Lower lobe of right lung (tissue), 2 donors: ENCODE results near the gene LIMA1. TPM values are rescaled to one million over a fixed set of nuclear protein-coding genes. Genes with fewer than 3 reads are reported as not detected.

ENCODE experiments used
- ATAC-seq, 2 donors: fragments of 200-7000 bp; cut with Tn5 transposase; one replicate each; pipeline ENCODE4 v1.9.1; 2020 to 2022; ENCODE audit warnings: mild to moderate bottlenecking in 2 of 2, moderate library complexity in 2 of 2
- DNase-seq: peaks from one replicate; pipeline ENCODE4 v3.0.0-alpha.2; 2020
- H3K27ac ChIP-seq: fragments of 200-600 bp; one replicate; pipeline ENCODE4 v1.8.0; 2022
- H3K27me3 ChIP-seq: fragments of 200-600 bp; one replicate; pipeline ENCODE4 v1.8.0; 2022; ENCODE audit warnings: low read depth
- H3K36me3 ChIP-seq: fragments of 200-600 bp; one replicate; pipeline ENCODE4 v1.8.0; 2022; ENCODE audit warnings: mild to moderate bottlenecking
- H3K4me1 ChIP-seq: fragments of 200-600 bp; one replicate; pipeline ENCODE4 v1.8.0; 2022
- H3K4me3 ChIP-seq: fragments of 200-600 bp; one replicate; pipeline ENCODE4 v1.8.0; 2022; ENCODE audit warnings: mild to moderate bottlenecking
- H3K9me3 ChIP-seq: fragments of 200-600 bp; one replicate; pipeline ENCODE4 v1.8.0; 2022
- intact Hi-C: fragments of 100-400 bp; cut with DNase I; formaldehyde crosslinking; loops from one replicate; pipeline ENCODE4 v1.11.0; 2022
- total RNA-seq: library from RNA; stranded (reverse); fragmentation: NEBNext Ultra II Directional; extraction: Animal tissue kit (Norgen Biotek cat#: 25700); gene quantifications from one replicate; pipeline ENCODE4 v1.2.1, GENCODE V29; 2021
- TF ChIP-seq, protein P1 (sequence below): fragments of 200-600 bp; IDR thresholded peaks from one replicate; pipeline ENCODE4 v1.8.0; 2022; ENCODE audit warnings: antibody characterized with exemption, mild to moderate bottlenecking
- donor health status: DM: no; HTN: yes; CAD: no; lungs with severe emphysema.

LIMA1 gene
- total RNA-seq, 1 donor from 2014 or later: 76.6 TPM

GRCh38 chr12:50232771-50233209 lies 50.5 kb downstream of the LIMA1 start:
- Histone ChIP-seq H3K27ac (no peak overlapping the region), H3K4me3 (no peak overlapping the region)

GRCh38 chr12:50232206-50232605 lies 51.1 kb downstream of the LIMA1 start:
- TF ChIP-seq, protein P1, sequence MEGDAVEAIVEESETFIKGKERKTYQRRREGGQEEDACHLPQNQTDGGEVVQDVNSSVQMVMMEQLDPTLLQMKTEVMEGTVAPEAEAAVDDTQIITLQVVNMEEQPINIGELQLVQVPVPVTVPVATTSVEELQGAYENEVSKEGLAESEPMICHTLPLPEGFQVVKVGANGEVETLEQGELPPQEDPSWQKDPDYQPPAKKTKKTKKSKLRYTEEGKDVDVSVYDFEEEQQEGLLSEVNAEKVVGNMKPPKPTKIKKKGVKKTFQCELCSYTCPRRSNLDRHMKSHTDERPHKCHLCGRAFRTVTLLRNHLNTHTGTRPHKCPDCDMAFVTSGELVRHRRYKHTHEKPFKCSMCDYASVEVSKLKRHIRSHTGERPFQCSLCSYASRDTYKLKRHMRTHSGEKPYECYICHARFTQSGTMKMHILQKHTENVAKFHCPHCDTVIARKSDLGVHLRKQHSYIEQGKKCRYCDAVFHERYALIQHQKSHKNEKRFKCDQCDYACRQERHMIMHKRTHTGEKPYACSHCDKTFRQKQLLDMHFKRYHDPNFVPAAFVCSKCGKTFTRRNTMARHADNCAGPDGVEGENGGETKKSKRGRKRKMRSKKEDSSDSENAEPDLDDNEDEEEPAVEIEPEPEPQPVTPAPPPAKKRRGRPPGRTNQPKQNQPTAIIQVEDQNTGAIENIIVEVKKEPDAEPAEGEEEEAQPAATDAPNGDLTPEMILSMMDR: no peak
- no peaks in the 10 kb centered on the region for H3K27me3 ChIP-seq
- peaks cover 9% of the 10 kb centered on the region for H3K36me3 ChIP-seq
- no peak overlapping the region for H3K4me3 ChIP-seq
- intact Hi-C loops: no loop called here
- H3K27ac ChIP-seq: no peak overlapping the region
- H3K4me1 ChIP-seq: peaks cover 6% of the 10 kb centered on the region
- no peaks in the 10 kb centered on the region for H3K9me3 ChIP-seq
- DNase-seq (no peak), ATAC-seq (no peak)

More at GRCh38 chr12:50232771-50233209, 50.5 kb downstream of the LIMA1 start:
- DNase-seq: no peak
- TF ChIP-seq, protein P1: no peak
- Histone ChIP-seq H3K9me3 (no peaks in the 10 kb centered on the region), H3K4me1 (peaks cover 6% of the 10 kb centered on the region), H3K36me3 (peaks cover 9% of the 10 kb centered on the region), H3K27me3 (no peaks in the 10 kb centered on the region)
- intact Hi-C loops: no loop called here
- no peak for ATAC-seq

DNA sequence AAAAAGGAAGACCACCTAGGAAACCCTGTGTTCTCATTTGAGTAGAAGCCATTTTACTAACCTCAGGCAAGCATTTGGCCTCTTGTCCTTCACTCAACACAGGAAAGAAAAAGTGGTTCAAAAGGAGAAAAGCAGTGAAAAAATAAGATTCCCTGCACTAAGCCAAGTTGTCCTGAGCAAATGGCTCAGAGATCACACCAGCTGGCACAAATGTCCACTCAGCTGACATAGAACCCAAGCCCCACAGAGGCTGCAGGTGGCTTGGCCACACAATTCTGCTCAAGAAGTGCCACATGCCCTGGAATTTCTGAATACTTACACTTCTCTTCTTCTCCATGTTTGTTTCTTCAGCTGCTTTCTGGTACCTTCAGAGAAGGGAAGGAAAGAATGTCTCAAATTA lies 52.0 kb downstream of the LIMA1 start:
- intact Hi-C loops: no loop called here

DNA sequence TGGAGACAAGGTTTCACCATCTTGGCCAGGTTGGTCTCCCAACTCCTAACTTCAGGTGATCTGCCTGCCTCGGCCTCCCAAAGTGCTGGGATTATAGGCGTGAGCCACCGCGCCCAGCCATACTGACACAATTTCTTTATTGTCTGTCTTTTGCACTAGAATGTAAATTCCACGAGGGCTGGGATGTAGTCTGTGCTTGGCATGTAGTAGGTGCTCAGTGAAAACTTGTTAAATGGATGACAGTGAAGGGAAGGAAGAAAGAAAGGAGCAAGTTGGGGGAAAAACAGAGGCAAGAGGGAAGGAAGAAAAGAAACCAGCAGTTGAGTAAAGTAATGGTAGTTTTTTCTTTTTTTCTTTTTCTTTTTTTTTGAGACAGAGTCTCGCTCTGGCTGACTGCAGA lies 53.1 kb downstream of the LIMA1 start:
- Histone ChIP-seq H3K4me3 (no peak overlapping the region), H3K27me3 (no peaks in the 10 kb centered on the region), H3K9me3 (no peaks in the 10 kb centered on the region), H3K36me3 (peaks cover 9% of the 10 kb centered on the region), H3K4me1 (peaks cover 6% of the 10 kb centered on the region), H3K27ac (no peak overlapping the region)
- no peak for DNase-seq
- ATAC-seq: no peak
- TF ChIP-seq, protein P1: no peak
- intact Hi-C loops: no loop called here

More for the DNA sequence above, 52.0 kb downstream of the LIMA1 start:
- TF ChIP-seq, protein P1: no peak
- Histone ChIP-seq H3K9me3 (no peaks in the 10 kb centered on the region), H3K4me1 (peaks cover 6% of the 10 kb centered on the region), H3K27me3 (no peaks in the 10 kb centered on the region), H3K36me3 (peaks cover 9% of the 10 kb centered on the region), H3K4me3 (no peak overlapping the region), H3K27ac (no peak overlapping the region)
- ATAC-seq: no peak
- no peak for DNase-seq

DNA sequence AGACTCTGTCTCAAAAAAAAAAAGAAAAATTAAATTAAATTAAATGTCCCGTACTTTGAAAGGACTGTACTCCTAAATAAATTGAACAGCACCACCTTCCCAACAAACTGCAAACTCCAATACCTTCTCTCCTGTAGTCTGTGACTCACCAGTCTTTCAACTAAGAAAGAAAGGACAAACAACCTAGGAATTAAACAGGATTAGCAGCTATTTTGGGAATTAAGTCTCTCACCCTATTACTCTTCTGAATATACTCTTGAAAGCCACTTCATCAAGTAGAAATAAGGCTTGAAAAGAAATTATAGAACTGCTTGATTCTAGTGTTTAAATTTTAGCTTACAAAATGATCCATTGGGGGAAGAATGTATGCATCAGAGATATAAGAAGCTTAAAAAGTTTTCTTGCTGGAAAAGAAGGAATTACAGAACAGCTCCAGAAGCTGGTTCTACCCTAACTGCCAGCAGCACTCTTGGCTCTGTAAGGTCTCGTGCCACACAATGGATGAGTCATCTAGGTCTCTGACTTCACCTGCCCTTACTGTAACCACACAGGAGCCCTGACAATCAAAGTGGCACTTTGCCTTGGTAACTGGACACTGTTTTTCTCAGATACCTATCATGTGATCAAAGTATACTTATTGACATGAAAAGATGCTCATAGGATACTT lies 59.2 kb downstream of the LIMA1 start:
- TF ChIP-seq, protein P1: no peak
- Histone ChIP-seq H3K4me3 (no peak overlapping the region), H3K4me1 (peaks cover 31% of the 10 kb centered on the region), H3K36me3 (peaks cover 7% of the 10 kb centered on the region), H3K27me3 (no peaks in the 10 kb centered on the region), H3K27ac (no peak overlapping the region), H3K9me3 (no peaks in the 10 kb centered on the region)
- DNase-seq: no peak
- intact Hi-C loops: no loop called here
- ATAC-seq: peak; percentile 82 to 88
